WERI-Rb-1 (cell line): ENCODE results near the gene AKAP6.

Experiments
- DNase-seq: peaks from one replicate; pipeline ENCODE4 v3.0.0-alpha.2; 2020
- H3K27ac ChIP-seq: fragments of 250-450 bp; sonication (Bioruptor Pico); 2 replicates; pipeline ENCODE4 v1.5.1; 2020; ENCODE audit warnings: mild to moderate bottlenecking, moderate library complexity
- H3K27me3 ChIP-seq: fragments of 250-450 bp; sonication (Bioruptor Pico); 2 replicates; pipeline ENCODE4 v1.5.1; 2021; ENCODE audit warnings: mild to moderate bottlenecking, low read depth, moderate library complexity; ENCODE audit not compliant: insufficient read depth, severe bottlenecking
- H3K36me3 ChIP-seq: fragments of 250-450 bp; sonication (Bioruptor Pico); 2 replicates; pipeline ENCODE4 v1.5.1; 2020; ENCODE audit warnings: mild to moderate bottlenecking, moderate library complexity
- H3K4me3 ChIP-seq: 2 replicates; pipeline ENCODE4 v1.5.1; 2011; ENCODE audit warnings: low read depth, mild to moderate bottlenecking, control low read depth, low read length
- H3K9me3 ChIP-seq: fragments of 250-450 bp; sonication (Bioruptor Pico); 2 replicates; pipeline ENCODE4 v1.5.1; 2021; ENCODE audit warnings: mild to moderate bottlenecking, moderate library complexity; ENCODE audit not compliant: severe bottlenecking
- CTCF ChIP-seq: IDR thresholded peaks from 2 replicates; pipeline ENCODE4 v1.5.1; 2011; ENCODE audit warnings: low read depth, mild to moderate bottlenecking, control low read depth, inconsistent platforms, low read length

The AKAP6 gene

GRCh38 chr14:32633224-32633859 lies 304.2 kb downstream of the AKAP6 start:
- peak; percentile 9 for DNase-seq
- Histone ChIP-seq H3K9me3 (no peaks in the 10 kb centered on the region), H3K27me3 (no peaks in the 10 kb centered on the region), H3K4me3 (no peak overlapping the region), H3K27ac (no peak overlapping the region), H3K36me3 (no peaks in the 10 kb centered on the region)
- TF ChIP-seq CTCF: no peak

GRCh38 chr14:32633930-32634329 lies 304.8 kb downstream of the AKAP6 start:
- Histone ChIP-seq H3K27ac (no peak overlapping the region), H3K27me3 (no peaks in the 10 kb centered on the region), H3K36me3 (no peaks in the 10 kb centered on the region), H3K4me3 (no peak overlapping the region), H3K9me3 (no peaks in the 10 kb centered on the region)
- no peak for DNase-seq
- TF ChIP-seq CTCF: no peak

GRCh38 chr14:32635061-32635719 lies 306.1 kb downstream of the AKAP6 start:
- no peak for TF ChIP-seq CTCF
- no peak overlapping the region for H3K4me3 ChIP-seq
- H3K9me3 ChIP-seq: no peaks in the 10 kb centered on the region
- H3K27me3 ChIP-seq: no peaks in the 10 kb centered on the region
- DNase-seq: no peak
- H3K27ac ChIP-seq: no peak overlapping the region
- no peaks in the 10 kb centered on the region for H3K36me3 ChIP-seq

- H3K36me3 ChIP-seq: no peaks in the 10 kb centered on the region
- no peak for TF ChIP-seq CTCF
- H3K4me3 ChIP-seq: no peak overlapping the region
- no peaks in the 10 kb centered on the region for H3K9me3 ChIP-seq
- H3K27ac ChIP-seq: no peak overlapping the region
- H3K27me3 ChIP-seq: no peaks in the 10 kb centered on the region
- DNase-seq: no peak
These were observed 308.5 kb downstream of the AKAP6 start for GRCh38 chr14:32637582-32637981.

- Histone ChIP-seq H3K27ac (no peak overlapping the region), H3K4me3 (no peak overlapping the region)
These were observed 310.1 kb downstream of the AKAP6 start for GRCh38 chr14:32639208-32639607.

More at GRCh38 chr14:32639208-32639607, 310.1 kb downstream of the AKAP6 start:
- no peak for DNase-seq
- Histone ChIP-seq H3K36me3 (no peaks in the 10 kb centered on the region), H3K27me3 (no peaks in the 10 kb centered on the region), H3K9me3 (no peaks in the 10 kb centered on the region)
- TF ChIP-seq CTCF: no peak
